ENCODE measurements around the gene MEG3.

Gene MEG3

GRCh38 chr14:100866666-100867630, 41.0 kb downstream of the MEG3 start:
- TF ChIP-seq CTCF (IDR thresholded peaks at IDR 0.05; ENCODE audit: low read length, missing control alignments): no peak
- H3K4me3 ChIP-seq (replicated peaks; ENCODE audit: low read depth, low read length): no peak overlapping the region

GRCh38 chr14:100867631-100868315, 41.9 kb downstream of the MEG3 start:
- DNase-seq (ENCODE audit: low read depth): no peak
- no peak overlapping the region for H3K4me3 ChIP-seq (replicated peaks; ENCODE audit: low read depth, low read length)
- no peak for TF ChIP-seq CTCF (IDR thresholded peaks at IDR 0.05; ENCODE audit: low read length, missing control alignments)

More at GRCh38 chr14:100866666-100867630, 41.0 kb downstream of the MEG3 start:
- no peak for DNase-seq (ENCODE audit: low read depth)

- DNase-seq (ENCODE audit: low read depth): no peak
- no peak for TF ChIP-seq CTCF (IDR thresholded peaks at IDR 0.05; ENCODE audit: low read length, missing control alignments)
- no peak overlapping the region for H3K4me3 ChIP-seq (replicated peaks; ENCODE audit: low read depth, low read length)
Observed at GRCh38 chr14:100868621-100869370, 42.9 kb downstream of the MEG3 start.

GRCh38 chr14:100871234-100872186, 45.6 kb downstream of the MEG3 start:
- no peak for TF ChIP-seq CTCF (IDR thresholded peaks at IDR 0.05; ENCODE audit: low read length, missing control alignments)
- DNase-seq (ENCODE audit: low read depth): peak; percentile 23
- no peak overlapping the region for H3K4me3 ChIP-seq (replicated peaks; ENCODE audit: low read depth, low read length)

- no peak for TF ChIP-seq CTCF (IDR thresholded peaks at IDR 0.05; ENCODE audit: low read length, missing control alignments)
- no peak for DNase-seq (ENCODE audit: low read depth)
- H3K4me3 ChIP-seq (replicated peaks; ENCODE audit: low read depth, low read length): no peak overlapping the region
Observed at GRCh38 chr14:100872259-100873095, 46.6 kb downstream of the MEG3 start.
